ENCODE measurements around the gene ZNF335.

DNA sequence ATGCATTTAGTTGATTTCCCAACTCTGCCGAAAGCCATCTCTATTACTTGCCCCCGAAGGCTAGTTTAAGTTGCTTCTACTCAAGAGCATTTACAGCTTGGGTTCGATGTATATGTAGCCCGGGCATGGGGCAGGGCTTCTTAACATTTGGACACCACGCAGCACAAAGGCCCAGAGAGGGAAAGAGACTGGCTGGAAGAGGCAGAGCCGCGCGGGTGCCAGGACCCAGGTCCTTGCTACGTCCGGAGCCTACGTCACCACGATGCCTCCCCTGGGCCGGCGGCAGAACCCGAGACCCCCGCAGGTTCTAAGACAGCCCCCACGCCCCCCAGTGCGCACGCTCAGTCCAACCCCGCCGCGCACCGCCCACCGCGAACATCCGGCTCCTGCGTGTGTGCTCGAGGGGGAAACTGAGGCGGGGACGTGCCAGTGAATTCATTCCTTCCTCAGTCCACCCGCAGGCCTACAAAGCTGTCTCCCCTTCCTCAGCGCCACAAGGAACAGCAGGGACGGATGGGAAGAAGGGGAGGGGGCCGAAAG, 37.9 kb downstream of the ZNF335 start:
- TF ChIP-seq, protein P1, sequence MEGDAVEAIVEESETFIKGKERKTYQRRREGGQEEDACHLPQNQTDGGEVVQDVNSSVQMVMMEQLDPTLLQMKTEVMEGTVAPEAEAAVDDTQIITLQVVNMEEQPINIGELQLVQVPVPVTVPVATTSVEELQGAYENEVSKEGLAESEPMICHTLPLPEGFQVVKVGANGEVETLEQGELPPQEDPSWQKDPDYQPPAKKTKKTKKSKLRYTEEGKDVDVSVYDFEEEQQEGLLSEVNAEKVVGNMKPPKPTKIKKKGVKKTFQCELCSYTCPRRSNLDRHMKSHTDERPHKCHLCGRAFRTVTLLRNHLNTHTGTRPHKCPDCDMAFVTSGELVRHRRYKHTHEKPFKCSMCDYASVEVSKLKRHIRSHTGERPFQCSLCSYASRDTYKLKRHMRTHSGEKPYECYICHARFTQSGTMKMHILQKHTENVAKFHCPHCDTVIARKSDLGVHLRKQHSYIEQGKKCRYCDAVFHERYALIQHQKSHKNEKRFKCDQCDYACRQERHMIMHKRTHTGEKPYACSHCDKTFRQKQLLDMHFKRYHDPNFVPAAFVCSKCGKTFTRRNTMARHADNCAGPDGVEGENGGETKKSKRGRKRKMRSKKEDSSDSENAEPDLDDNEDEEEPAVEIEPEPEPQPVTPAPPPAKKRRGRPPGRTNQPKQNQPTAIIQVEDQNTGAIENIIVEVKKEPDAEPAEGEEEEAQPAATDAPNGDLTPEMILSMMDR (IDR thresholded peaks at IDR 0.05): no peak
- no peak for TF ChIP-seq POLR2A (IDR thresholded peaks at IDR 0.05)

All from Peyer's patch (tissue), 4 donors.